C4-2B (cell line): ENCODE results near the gene CFAP46.

Source experiments
- H3K27ac ChIP-seq: fragments of 450-650 bp; 2 replicates; pipeline ENCODE4 v1.5.1; 2017
- ZFX ChIP-seq: fragments of 450-650 bp; IDR thresholded peaks from 2 replicates; pipeline ENCODE4 v1.6.1; 2017
- TF ChIP-seq, protein P1 (sequence below): fragments of 450-650 bp; conservative IDR thresholded peaks from 2 replicates; pipeline ENCODE4 v1.5.1; 2017; ENCODE audit warnings: mild to moderate bottlenecking

CFAP46 gene

DNA sequence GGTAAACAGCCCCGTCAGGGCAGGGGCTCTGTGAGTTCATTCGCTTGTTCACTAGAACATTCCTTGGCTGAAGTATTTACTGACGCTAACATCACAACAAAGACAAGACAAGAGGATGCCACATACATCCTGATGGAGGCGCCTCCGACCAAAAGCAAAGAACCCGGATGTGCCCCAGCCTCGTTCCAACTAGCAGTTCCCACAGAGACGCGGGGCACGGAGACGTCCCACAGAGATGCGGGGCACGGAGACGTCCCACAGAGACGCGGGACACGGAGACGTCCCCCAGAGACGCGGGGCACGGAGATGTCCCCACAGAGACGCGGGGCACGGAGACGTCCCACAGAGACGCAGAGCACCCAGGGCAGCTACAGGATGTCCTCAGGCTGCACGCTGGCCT, 35.4 kb upstream of the CFAP46 start:
- TF ChIP-seq ZFX = no peak
- TF ChIP-seq, protein P1, sequence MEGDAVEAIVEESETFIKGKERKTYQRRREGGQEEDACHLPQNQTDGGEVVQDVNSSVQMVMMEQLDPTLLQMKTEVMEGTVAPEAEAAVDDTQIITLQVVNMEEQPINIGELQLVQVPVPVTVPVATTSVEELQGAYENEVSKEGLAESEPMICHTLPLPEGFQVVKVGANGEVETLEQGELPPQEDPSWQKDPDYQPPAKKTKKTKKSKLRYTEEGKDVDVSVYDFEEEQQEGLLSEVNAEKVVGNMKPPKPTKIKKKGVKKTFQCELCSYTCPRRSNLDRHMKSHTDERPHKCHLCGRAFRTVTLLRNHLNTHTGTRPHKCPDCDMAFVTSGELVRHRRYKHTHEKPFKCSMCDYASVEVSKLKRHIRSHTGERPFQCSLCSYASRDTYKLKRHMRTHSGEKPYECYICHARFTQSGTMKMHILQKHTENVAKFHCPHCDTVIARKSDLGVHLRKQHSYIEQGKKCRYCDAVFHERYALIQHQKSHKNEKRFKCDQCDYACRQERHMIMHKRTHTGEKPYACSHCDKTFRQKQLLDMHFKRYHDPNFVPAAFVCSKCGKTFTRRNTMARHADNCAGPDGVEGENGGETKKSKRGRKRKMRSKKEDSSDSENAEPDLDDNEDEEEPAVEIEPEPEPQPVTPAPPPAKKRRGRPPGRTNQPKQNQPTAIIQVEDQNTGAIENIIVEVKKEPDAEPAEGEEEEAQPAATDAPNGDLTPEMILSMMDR = no peak

DNA sequence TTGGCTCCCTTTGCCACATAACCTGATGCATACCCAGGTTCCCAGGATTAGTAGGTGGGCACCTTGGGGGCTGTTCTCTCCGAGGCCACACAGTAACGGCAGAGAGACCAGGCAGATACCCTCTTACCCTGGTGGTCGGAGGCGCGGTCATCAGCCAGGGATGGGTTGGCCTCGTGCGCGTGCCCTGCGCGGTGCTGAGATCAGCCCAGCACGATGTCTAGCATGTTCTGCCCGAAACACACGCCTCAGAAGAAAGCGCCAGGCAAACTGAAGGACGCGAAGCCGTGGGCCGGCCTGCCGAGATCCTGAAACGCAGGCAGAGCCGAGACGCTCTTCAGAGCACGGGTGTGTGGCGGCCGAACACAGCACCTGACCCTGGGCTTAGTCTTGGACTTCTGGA, 34.7 kb upstream of the CFAP46 start:
- TF ChIP-seq, protein P1 = no peak
- TF ChIP-seq ZFX = no peak
- no peak overlapping the region for H3K27ac ChIP-seq

More for the DNA sequence above, 35.4 kb upstream of the CFAP46 start:
- H3K27ac ChIP-seq = no peak overlapping the region

DNA sequence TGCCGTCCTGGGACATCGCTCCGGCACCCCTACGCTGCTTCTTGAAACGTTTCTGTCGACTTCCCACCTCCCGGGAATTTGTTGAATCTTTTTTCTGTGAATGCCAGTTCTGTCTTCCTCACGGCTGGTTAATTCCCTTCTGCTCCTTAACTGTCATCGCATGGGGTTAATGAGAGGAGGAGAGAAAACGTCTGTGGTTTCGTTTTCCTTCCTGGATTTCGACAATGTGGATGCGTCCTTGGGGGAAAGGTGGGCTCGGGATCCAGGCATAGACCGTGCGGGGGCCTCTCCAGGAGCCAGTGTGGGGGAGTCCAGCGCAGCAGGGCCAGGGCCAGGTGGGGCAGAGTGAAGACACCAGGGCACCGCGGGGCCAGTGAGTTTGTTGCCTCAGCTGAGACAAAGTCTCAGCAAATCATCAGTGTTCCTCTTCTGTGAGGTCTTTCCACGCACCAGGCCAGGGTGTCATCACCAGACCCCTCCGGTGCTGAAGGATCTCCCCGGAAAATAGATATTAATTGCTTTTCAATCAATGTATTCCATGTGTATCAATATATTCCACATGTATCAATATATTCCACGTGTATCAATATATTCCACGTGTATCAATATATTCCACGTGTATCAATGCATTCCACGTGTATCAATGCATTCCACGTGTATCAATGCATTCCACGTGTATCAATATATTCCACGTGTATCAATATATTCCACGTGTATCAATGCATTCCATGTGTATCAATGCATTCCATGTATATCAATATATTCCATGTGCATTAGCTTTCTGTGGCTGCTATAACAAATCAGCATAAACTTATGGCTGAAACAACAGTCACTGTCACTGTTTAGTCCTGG, 33.7 kb upstream of the CFAP46 start:
- no peak for TF ChIP-seq ZFX
- TF ChIP-seq, protein P1 = no peak
- H3K27ac ChIP-seq = no peak overlapping the region

DNA sequence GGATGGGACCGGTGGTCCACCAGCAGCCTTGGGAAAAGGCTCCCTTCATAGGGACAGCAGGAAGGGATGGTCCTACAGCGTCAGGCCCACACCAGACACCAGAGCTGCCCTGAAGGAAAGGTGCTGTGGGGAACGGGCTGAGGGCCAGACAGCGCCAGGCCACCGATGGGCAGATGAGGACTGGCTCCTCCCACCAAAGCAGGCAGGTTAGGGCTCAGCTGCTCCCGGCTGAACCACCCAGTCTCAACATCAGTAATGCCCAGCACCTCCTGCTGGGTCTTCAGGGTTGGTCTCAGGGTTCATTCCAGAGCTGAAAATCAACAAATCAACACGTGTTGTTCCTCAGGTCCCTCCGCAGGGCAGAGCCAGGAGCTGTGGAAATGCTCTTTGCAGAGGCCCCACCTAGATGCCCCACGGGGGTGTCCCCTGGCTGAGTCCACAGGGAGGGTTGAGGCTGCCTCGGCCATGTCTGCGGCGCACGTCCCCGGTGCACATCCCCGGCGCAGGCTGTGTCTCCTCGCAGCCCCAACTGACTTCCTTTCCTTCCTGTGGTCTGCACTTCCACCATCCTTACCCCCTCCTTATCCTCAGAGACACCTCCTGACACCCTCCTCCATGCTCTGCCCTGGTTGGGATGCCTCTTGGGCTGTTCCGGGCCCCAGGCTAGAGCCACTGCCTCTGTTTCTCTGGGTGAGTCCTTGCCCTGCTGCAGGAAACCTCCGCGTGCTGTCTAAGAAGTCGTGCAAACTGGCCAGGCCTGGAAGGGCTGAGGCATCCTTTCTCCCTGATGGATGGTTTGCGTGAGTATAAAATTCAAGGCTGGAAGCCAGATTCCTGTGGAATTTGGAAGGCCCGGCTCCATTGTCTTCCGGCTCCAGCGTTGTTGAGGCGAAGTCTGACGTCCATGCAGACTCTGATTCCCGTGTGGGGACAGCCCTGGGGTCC, 32.8 kb upstream of the CFAP46 start:
- H3K27ac ChIP-seq = no peak overlapping the region
- no peak for TF ChIP-seq ZFX
- TF ChIP-seq, protein P1 = no peak

DNA sequence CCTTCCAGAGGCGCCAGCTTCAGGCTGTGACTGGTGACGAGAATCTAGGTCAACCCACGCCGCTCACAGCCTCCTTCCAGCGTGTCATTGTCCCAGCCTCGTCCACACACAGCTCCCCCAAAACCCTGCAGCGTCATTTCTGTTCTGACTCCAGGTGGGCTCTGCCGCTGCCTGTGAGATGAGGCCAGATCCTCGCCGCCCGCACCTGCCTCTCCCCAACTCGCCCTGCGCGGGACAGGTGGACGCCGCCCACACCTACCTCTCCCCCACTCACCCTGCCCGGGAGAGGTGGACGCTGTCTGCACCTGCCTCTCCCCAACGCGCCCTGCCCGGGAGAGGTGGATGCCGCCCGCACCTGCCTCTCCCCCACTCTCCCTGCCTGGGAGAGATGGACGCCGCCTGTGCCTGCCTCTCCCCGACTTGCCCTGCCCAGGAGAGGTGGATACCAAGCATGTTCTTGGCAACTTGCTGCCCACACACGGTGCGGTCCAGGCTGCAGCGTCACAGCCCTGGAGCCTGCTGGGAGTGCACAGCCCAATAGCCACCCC, 32.0 kb upstream of the CFAP46 start:
- no peak overlapping the region for H3K27ac ChIP-seq
- no peak for TF ChIP-seq ZFX
- TF ChIP-seq, protein P1 = no peak

DNA sequence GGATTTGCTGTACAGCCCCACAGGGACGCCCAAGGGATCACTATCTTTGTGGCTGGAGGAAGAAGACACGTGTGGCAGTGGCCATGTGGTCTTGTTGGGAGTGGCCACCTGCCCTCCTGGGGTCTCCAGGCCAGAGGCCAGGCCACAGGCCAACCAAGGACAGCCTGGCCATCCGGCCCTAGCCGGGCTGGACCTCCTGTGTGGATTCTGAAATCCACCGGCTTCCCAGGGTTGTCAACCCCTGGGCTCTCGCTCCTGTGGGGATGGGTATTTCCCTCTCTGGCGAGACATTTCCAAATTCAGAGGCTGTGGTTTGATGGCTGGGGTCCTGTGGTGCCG, 31.5 kb upstream of the CFAP46 start:
- no peak overlapping the region for H3K27ac ChIP-seq

More for the DNA sequence above, 31.5 kb upstream of the CFAP46 start:
- TF ChIP-seq, protein P1 = no peak
- no peak for TF ChIP-seq ZFX
